Stromal cell of bone marrow (primary cell): ENCODE results near the gene RGS11.
A peak's percentile ranks its signal among the peaks of the same experiment; 100 is the strongest.
"Not testable (repeated sequence)": the region's sequence is repeated elsewhere in the genome, so short reads cannot be mapped to it uniquely, and the experiment has no call there.

Source experiments
- DNase-seq: peaks from one replicate; pipeline ENCODE4 v3.0.0-alpha.2; 2012; ENCODE audit warnings: low read depth

Gene RGS11

DNA sequence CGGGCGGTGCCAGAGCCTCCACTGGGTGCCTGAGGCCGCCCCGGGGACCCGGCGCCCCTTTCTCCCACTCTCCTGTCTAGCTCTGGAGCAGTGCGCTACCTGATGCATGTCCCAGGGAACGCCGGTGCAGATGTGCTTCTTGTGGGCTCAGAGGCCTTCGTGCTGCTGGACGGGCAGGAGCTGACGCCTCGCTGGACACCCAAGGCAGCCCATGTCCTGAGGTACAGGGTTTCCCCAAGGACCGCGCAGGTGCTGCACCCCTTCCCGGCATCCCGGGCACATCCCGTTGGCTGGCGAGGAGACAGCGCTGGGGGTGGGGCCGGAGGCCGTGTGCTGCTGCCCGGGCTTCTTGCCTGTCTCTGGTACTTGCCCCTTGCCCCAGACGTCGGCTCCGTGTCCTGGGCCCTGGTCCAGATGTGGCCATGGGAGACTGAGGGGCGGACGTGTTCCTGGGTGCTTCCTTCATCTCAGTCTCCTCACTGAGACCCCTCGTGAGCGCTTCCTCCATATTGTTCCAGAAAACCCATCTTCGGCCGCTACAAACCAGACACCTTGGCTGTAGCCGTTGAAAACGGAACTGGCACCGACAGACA, 12.5 kb downstream of the RGS11 start:
- no peak for DNase-seq

DNA sequence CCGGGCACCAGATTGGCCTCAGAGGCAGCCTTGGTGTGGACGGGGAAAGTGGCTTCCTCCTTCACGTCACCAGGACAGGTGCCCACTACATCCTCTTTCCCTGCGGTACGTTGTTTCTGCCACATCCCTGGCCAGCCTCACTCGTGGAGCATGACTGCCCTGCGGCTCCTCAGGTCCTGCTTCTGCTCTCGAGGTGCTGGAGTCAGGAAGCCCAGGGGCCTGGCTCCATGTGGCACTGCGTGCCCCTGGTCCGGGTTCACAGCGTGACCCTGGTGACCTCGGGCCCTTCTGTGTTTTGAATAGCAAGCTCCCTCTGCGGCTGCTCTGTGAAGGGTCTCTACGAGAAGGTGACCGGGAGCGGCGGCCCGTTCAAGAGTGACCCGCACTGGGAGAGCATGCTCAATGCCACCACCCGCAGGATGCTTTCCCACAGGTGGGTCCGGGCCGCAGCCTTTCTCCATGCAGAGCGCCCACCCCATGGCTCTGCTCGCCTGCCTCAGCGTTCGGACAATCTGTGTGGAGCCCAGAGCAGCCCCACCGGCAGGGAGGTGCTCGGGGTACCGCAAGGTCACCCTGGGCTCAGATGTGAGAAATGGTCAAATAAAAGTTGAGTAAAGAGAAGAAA, 13.5 kb downstream of the RGS11 start:
- DNase-seq, result no peak

DNA sequence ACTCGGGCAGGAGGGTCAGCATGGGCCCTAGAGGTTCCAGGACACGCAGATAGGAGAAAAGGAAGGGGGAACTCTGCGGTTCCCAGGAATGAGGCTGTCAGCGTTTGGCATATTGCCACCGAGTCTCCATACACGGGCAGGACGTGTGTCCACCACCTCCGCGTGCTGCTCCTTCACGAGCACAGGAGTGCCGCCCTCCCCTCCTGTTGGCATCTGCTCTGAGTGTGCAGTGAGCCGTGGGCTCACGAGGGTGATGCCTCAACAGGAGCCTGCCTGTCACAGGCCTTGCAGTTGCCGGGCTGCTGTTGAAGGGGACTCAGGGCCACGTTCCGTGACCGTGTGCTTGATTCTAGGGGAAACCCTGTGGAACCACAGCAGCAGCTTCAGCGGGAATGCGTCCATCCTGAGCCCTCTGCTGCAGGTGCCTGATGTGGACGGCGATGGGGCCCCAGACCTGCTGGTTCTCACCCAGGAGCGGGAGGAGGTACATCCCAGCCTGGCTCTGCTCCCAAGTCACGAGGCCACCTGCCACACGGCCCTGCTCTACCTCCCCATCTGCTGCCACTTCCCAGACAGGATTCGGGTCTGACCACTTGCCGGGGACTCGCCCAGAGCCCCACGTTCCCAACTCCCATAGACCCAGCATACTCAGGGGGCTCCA, 14.6 kb downstream of the RGS11 start:
- no peak for DNase-seq

DNA sequence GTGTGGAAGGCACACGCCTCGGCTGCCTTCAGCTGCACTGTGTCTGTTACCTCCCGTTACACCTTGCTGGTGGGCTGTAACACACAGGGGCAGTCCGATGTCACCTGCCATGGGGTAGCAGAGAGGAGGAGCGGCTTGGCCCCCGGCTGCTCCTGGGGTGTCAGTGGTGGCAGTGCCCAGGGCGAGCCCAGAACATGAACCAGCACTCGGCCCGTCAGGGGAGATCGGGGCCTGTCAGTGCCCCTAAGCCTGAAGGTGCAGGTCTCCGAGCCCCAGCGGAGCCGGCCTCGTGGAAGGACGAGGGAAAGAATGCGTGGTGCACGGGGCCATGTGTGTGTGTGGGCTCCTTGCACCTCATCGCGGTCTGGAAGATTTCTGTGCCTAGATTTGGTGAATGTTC, 15.4 kb downstream of the RGS11 start:
- DNase-seq, result no peak

DNA sequence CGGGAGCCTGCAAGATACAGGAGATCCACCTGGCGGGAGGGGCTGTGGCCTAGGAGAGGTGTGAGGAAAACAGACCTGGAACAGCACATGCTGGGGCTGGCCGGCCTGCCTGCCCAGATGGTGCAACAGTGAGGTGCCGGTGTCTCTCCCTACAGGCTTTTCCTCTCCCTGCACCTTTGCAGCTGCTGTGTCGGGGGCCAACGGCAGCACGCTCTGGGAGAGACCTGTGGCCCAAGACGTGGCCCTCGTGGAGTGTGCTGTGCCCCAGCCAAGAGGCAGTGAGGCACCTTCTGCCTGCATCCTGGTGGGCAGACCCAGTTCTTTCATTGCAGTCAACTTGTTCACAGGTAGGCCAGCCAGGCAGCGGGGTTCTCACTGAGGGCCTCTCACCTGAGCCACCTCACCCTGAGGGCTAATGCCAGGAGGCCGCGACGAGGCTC, 15.9 kb downstream of the RGS11 start:
- no peak for DNase-seq

DNA sequence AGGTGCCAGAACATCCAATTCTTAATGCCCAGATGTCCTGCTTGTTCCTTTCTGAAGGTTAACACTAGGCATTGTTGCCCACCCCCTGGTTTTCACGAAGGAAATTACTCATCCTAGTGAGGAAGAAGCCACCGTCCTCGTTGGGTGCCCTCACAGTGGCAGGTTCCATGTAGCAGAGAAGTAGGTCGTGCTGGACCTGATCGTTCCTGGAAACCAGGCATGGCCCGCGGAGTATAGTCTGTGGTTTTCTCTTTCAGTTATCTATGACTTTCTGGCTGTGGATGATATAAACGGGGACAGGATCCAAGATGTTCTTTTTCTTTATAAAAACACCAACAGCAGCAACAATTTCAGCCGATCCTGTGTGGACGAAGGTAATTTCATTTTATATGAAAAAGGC, 16.5 kb downstream of the RGS11 start:
- DNase-seq, result no peak

DNA sequence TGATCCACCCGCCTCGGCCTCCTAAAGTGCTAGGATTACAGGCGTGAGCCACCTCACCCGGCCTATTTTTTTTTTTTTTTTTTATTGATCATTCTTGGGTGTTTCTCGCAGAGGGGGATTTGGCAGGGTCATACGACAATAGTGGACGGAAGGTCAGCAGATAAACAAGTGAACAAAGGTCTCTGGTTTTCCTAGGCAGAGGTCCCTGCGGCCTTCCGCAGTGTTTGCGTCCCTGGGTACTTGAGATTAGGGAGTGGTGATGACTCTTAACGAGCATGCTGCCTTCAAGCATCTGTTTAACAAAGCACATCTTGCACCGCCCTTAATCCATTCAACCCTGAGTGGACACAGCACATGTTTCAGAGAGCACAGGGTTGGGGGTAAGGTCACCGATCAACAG, 17.7 kb downstream of the RGS11 start:
- not testable (repeated sequence) for DNase-seq

DNA sequence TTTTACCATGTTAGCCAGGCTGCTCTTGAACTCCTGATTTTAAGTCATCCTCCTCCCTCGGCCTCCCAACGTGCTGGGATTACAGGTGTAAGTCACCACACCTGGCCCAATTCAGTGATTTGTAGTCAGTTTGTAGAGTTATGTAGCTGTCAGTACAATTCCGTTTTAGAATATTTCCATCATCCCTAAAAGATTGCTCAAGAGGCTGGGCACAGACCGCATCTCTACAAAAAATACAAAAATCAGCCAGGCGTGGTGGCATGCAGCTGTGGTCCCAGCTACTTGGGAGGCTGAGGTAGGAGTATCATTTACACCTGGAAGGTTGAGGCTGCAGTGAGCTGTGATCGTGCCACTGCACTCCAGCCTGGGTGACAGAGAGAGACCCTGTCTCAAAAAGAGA, 20.6 kb downstream of the RGS11 start:
- DNase-seq, result no peak

DNA sequence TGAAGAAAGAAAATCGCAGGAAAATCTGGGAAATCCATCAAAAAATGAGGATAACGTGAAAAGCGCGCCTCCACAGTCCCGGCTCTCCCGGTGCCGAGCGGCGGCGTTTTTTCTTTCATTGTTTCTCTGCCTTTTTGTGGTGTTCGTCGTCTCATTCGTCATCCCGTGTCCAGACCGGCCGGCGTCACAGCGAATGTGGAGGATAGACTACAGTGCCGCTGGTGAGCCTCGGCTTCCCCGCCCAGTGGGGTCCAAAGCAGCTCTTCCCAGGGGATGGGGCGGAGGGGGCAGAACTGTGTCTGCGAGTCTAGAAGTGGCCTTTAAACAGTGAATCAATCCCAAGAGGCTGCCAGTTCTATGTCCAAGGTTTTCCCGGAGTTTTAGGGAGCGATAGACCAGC, 21.3 kb downstream of the RGS11 start:
- DNase-seq, result no peak

DNA sequence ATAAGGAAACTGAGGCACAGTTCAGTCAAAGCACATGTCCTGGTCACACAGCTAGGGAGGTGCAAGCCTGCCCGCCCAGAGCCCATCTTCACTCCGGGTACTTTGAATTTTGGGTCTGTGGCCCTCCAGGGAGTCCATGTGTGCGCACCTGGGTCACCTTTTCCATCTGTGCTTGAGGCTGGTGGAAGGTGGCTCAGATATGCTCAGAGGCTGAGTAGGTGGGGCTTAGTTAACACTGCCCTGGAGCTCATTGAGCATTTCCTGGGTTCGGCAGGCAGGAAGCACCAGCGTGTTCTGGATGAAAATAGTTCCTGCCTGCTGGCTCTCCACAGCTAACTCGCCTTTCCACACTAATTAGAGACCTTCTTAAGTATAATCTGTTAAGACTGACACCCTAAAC, 21.9 kb downstream of the RGS11 start:
- DNase-seq, result no peak

DNA sequence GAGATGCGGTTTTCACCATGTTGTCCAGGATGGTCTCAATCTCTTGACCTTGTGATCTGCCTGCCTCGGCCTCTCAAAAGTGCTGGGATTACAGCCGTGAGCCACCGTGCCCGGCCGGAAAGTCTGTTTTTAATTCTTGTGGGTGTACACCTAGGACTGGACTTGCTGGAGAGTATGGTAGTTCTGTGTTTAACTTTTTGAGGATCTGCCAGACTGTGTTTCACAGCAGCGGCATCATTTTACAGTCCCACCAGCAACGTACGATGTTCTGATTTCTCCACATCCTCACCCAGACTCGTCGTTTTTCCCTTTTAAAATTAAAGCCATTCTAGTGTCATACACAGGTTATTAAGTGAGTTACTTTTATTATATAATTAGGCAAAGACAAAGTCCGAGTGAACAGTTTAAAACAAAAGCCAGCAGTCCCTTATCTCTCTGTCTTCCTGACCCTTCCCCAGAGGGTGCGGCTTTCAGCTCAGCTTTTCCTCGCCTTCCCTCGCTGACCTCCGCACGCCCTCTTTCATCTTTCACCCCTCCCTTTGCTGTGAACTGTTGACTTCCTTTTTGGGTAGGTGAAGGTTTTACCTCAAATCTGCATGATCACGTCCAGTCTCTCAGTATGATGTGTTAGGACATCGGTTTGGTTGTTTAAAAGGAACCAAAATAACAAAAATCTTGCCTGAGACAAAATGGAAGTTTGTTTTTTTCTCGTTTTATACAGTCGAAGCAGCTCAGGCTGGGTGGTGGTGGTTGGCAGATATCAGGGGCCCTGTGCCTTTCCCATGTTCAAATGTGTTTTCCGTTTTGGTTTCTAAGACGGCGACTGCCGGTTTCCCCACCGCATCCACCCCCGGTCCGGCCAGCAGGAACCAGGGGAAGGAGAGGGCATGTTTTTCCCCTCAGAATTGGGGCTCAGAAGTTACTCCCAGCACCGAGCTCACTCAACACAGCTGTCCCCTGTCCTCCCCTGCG, 23.1 kb downstream of the RGS11 start:
- no peak for DNase-seq

DNA sequence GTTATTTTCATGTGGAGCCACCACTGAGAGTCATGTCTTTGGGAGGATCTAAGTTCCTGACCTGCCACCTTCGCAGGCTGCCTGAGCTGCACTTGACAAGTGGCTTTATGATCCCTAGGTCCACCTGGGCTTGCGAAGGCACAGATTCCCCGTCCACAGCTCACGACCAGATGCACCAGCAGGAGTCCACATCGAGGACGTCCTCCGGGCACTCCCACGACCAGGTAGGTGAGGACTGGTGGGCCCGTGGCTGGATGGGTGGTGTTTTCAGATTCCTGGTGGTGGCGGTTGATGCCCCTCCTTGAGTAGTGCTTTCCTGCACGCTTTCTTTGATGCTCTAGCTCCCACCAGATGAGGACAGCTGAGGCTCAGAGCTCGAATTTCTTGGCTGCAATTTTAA, 26.3 kb downstream of the RGS11 start:
- DNase-seq, result no peak

DNA sequence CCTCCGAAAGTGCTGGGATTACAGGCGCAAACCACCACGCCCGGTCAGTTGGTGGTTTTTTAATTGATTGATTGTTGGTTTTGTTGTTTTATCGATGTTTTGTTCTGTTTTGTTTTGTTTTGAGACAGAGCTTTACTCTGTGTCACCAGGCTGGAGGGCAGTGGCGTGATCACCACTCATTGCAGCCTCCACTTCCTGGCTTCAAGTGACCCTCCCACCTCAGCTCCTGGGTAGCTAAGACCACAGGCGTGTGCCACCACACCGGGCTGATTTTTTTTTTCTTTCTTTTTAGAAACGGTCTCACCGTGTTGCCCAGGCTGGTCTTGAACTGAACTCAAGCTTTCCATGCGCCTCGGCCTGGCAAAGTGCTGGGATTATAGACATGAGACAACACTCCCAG, 28.7 kb downstream of the RGS11 start:
- DNase-seq, result no peak

DNA sequence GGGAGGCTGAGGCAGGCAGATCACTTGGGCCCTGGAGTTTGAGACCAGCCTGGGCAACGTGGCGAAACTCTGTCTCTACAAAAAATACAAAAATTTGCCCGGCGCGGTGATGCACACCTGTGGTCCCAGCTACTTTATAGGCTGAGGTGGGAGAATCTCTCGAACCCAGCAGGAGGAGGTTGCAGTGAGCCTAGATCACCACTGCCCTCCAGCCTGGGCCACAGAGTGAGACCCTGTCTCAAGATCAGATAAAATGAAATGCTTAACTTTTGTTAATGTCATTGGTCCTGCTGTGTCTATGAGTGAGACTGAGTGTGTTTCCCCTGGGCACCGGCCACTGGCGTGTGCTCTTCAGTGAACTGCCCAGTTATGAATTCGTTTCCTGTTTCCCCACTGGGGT, 30.6 kb downstream of the RGS11 start:
- DNase-seq, result no peak

DNA sequence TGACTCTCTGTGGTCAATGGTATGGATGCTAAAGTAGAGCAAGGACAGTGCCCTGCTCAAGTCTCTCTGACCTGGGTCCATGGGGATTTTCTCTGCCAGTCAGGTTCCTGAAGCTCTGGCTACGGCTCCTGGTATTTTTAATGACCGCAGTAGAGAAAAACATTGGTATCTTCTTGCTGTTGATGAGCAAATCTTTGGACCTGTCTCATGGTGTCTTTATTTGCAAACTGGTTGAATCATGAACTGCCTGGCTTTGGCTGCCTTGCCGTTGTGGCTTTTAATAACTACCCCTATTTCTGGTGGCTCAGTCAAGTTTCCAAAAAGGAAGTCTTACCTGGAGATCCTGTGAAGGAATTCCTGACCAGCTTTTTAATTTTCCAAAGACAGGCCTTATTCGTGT, 32.4 kb downstream of the RGS11 start:
- no peak for DNase-seq

DNA sequence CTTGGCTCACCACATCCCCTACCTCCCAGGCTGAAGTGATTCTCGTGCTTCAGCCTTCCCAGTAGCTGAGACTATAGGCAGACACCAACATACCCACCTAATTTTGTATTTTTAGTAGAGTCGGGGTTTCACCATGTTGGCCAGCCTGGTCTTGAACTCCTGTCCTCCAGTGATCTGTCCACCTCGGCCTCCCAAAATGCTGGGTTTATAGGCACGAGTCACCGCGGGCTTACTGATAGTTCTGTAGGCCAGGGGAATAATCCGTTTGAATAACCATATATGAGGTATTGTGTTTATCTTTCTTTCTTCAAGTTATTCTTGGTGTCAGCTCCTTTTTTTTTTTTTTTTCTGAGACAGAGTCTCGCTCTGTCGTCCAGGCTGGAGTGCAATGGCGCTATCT, 33.5 kb downstream of the RGS11 start:
- DNase-seq, result no peak

DNA sequence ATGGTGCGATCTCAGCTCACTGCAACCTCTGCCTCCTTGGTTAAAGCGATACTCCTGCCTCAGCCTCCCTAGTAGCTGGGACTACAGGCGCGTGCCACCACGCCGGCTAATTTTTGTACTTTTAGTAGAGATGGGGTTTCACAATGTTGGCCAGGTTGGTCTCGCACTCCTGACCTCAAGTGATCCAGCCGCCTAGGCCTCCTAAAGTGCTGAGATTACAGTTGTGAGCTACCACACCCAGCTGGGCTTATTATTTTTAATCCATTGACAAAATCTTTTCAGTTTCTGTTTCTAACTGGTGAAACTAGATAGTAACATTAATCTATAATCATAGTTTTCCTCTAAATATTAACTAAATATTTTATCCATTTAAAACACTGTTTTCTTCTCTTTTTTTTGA, 35.2 kb downstream of the RGS11 start:
- DNase-seq, result no peak

DNA sequence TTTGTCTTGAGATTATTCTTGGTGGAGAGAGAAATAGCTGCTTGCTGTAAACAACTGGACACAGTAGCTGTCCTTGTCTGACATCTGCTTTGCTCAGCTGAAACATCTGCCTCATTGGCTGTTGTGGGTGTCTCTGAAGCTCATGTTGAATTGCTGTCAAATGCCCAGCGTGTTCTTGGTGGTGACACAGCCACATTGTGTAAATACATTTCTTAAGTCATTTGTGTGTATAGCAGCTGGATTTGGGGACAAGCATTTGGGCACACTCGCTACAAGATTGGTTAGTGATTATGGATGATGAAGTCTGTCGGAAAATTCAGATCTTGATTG, 35.8 kb downstream of the RGS11 start:
- DNase-seq, result no peak

DNA sequence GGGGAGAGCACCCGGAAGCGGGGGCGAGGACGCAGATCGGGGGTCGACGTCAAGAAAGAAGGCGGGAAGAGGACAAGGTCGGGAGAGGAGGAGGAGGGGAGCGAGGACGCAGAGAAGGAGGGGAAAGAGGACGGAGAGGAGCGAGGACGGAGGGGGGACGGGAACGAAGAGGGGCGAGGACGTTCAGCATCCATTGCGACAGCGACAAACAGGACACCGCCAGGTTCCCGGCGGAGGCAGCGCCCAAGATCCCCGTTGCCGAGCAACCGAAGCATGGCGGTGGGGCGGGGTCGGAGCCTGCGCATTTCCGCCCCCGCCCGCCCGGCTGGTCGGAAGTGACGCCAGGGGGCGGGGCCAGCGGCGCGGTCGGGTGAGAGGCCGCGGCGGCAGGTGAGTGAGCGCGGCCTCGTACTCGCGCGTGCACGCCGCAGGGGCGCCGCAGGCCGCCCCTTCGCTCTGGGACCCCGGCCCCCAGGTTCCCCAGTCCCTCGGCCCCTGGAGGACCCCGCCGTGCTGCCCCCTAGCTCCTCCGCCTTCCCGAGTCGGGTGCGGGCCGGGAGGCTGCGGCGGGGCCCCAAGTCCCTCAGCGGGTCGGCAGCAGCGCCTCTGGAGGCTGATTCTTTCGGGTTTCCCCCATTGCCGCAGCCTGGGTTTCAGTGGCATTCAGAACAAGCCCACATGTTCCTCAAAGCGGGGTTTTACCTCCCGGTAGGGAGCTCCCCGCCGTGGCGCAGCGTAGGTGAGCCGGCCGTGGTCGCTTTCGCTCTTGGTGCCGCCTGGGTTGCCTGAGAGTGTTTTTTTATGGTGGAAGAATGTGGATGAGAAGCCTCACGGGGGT, 41.1 kb downstream of the RGS11 start, which contains the start of gene FAM234A:
FAM234A (plus strand) TSS at position 354 of the 838 bp plus-strand sequence. CDS start 19,593 bp downstream, outside the sequence.
- DNase-seq, result peak; percentile 79

DNA sequence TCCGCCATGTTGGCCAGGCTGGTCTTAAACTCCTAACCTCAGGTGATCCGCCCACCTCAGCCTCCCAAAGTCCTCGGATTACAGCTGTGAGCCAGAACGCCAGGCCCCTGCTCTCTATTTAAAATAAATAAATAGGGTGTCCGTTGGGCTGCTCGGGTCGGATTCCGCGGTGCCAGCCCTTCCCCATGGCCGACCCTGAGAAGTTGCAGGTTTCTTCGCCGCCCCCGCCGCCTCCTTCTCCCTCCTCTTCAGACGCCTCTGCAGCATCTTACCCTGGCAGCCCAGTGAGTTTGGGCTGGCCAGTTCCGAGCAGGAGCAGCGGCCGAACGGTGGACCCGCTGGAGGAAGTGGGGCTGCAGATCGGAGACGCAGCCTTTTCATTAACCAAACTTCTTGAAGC, 44.8 kb downstream of the RGS11 start:
- no peak for DNase-seq

DNA sequence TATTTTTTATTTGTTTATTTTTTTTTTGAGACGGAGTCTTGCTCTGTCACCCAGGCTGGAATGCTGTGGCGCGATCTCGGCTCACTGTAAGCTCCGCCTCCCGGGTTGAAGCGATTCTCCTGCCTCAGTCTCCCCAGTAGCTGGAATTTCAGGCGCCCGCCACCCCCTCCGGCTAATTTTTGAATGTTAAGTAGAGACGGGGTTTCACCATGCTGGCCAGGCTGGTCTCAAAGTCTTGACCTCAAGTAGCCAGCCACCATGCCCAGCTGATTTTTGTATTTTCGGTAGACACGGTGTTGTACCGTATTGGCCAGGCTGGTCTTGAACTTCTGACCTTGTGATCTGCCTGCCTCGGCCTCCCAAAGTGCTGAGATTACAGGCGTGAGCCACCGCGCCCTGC, 45.4 kb downstream of the RGS11 start:
- not testable (repeated sequence) for DNase-seq
